GM10248 (cell line): Measurements from ENCODE around the gene MYO1F.

Experiments
- CTCF ChIA-PET: fragments of 300-600 bp; sonication (Branson Sonifier 250); formaldehyde crosslinking; extraction: SDS; loops from one replicate; lab custom pipeline; 2021; ENCODE audit warnings: antibody characterized with exemption; lab: Yijun Ruan, JAX
- POLR2A ChIA-PET: fragments of 350-650 bp; sonication (Branson Sonifier 250); formaldehyde crosslinking; extraction: SDS; loops from one replicate; lab custom pipeline; 2020; ENCODE audit warnings: antibody characterized with exemption; lab: Yijun Ruan, JAX
- DNase-seq: peaks from one replicate; pipeline ENCODE4 v3.0.0; 2012; ENCODE audit errors: extremely low spot score
- TF ChIP-seq, protein P1 (sequence below): IDR thresholded peaks from 2 replicates; pipeline ENCODE4 v1.5.1; 2012; ENCODE audit warnings: mild to moderate bottlenecking, low read depth; ENCODE audit errors: extremely low read depth, missing control alignments, control extremely low read depth

Gene MYO1F

GRCh38 chr19:8501981-8502380 lies 75.3 kb downstream of the MYO1F start:
- POLR2A ChIA-PET: no interaction called here
- no peak for DNase-seq
- TF ChIP-seq, protein P1, sequence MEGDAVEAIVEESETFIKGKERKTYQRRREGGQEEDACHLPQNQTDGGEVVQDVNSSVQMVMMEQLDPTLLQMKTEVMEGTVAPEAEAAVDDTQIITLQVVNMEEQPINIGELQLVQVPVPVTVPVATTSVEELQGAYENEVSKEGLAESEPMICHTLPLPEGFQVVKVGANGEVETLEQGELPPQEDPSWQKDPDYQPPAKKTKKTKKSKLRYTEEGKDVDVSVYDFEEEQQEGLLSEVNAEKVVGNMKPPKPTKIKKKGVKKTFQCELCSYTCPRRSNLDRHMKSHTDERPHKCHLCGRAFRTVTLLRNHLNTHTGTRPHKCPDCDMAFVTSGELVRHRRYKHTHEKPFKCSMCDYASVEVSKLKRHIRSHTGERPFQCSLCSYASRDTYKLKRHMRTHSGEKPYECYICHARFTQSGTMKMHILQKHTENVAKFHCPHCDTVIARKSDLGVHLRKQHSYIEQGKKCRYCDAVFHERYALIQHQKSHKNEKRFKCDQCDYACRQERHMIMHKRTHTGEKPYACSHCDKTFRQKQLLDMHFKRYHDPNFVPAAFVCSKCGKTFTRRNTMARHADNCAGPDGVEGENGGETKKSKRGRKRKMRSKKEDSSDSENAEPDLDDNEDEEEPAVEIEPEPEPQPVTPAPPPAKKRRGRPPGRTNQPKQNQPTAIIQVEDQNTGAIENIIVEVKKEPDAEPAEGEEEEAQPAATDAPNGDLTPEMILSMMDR: no peak
- CTCF ChIA-PET: no interaction called here

- DNase-seq: no peak
- ChIA-PET POLR2A (no interaction called here), CTCF (no interaction called here)
- TF ChIP-seq, protein P1: no peak
These were observed 75.7 kb downstream of the MYO1F start for GRCh38 chr19:8501516-8501915.

DNA sequence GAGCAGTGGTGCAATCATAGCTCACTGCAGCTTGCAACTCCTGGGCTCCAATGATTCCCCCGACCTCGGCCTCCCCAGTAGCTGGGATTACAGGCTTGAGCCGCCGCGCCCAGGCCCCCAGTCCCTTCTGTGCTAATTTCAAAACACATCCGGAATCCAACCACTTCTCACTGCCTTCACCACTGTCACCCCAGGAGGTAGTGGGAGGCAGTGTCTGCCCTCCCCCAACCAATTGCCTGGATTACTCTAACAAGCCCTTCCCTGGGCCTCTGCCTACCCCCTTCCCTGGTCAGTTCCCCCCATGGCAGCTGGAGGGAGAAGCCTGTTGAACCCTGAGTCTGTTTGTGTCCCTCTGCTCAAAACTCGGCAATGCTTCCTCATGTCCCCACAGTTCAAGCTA lies 77.1 kb downstream of the MYO1F start:
- CTCF ChIA-PET: interaction anchor here (1.2 kb wide), 2 partner anchors 14 to 79 kb away, joined by 3 read pairs; partner anchors contain the start of gene ZNF414
- TF ChIP-seq, protein P1: no peak
- POLR2A ChIA-PET: no interaction called here
- no peak for DNase-seq

DNA sequence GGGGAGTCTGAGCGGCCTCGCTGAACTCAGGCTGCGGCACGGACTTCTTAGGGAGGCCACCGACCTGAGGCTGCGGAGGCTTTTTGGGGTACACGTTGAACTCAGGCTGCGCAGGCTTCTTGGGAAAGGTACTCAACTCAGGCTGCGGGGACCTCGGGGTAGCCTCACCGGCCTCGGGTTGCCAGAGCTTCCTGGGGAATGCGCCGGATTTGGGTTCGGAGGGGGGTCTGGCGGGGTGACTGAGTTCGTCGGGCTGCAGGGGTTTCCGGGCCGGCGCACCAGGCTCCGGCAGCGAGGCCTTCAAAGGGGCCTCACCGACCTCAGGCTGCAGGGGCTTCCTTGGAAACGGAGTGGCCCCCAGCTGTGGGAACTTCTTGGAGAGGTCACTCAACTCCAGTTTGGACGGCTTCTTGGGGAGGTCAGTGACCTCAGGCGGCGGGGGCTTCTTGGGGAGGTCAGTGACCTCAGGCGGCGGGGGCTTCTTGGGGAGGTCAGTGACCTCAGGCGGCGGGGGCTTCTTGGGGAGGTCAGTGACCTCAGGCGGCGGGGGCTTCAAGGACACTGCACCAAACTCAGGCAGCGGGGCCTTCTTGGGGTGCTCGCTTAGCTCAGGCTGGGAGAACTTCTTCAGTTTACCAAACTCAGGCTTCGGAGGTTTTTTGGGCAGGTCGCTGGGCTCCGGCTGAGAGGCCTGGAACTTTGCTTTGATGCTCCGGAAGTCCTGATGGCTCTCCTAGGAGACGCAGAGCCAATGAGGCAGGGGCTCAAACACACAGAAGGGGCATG lies 78.0 kb downstream of the MYO1F start:
- TF ChIP-seq, protein P1: no peak
- ChIA-PET POLR2A (interaction anchor here (0.6 kb wide), 1 partner anchor 10 kb away, joined by 6 read pairs; no protein-coding TSS in a partner anchor), CTCF (interaction anchor here (0.8 to 1.4 kb wide), 4 partner anchors 12 to 80 kb away, joined by 3 read pairs; partner anchors contain the start of gene ZNF414)
- no peak for DNase-seq

GRCh38 chr19:8498295-8498694 lies 78.9 kb downstream of the MYO1F start:
- no peak for DNase-seq
- POLR2A ChIA-PET: no interaction called here
- TF ChIP-seq, protein P1: no peak
- CTCF ChIA-PET: interaction anchor here (1.4 kb wide), 1 partner anchor 16 kb away, joined by 3 read pairs; the partner anchor contains the start of gene ZNF414

- TF ChIP-seq, protein P1: no peak
- POLR2A ChIA-PET: interaction anchor here (0.5 to 1.5 kb wide), 3 partner anchors 12 to 168 kb away, joined by 3 to 9 read pairs (median 3); partner anchors contain the start of gene ZNF414
- no peak for DNase-seq
- CTCF ChIA-PET: interaction anchor here (1.2 to 4.4 kb wide), 4 partner anchors 8 to 19 kb away, joined by 3 to 20 read pairs (median 6); partner anchors contain the start of gene ZNF414
These were observed 83.1 kb downstream of the MYO1F start for GRCh38 chr19:8494158-8494557.
